SU-DHL-6 (cell line): ENCODE results near the gene ORC6.

ENCODE experiments used
- H2AFZ ChIP-seq: fragments of 200-600 bp; sonication (generic); 2 replicates; pipeline ENCODE4 v1.6.1; 2014; ENCODE audit warnings: low read depth, mild to moderate bottlenecking, moderate library complexity, mixed read lengths, antibody characterized with exemption, low read length; ENCODE audit not compliant: severe bottlenecking
- H3F3A ChIP-seq: fragments of 200-600 bp; shearing (Covaris generic); 2 replicates; pipeline ENCODE4 v1.6.0; 2016; ENCODE audit warnings: antibody characterized with exemption, mild to moderate bottlenecking; ENCODE audit not compliant: insufficient read depth
- H3K27ac ChIP-seq: fragments of 200-600 bp; sonication (generic); 2 replicates; pipeline ENCODE4 v1.5.1; 2016; ENCODE audit warnings: low read depth, mild to moderate bottlenecking, low read length, moderate library complexity, mixed read lengths
- H3K27me3 ChIP-seq: fragments of 200-600 bp; sonication (generic), shearing (Covaris generic); 2 replicates; pipeline ENCODE4 v1.6.0; 2014; ENCODE audit warnings: mild to moderate bottlenecking, low read length
- H3K36me3 ChIP-seq: fragments of 200-600 bp; sonication (generic); 2 replicates; pipeline ENCODE4 v1.6.1; 2014; ENCODE audit warnings: mild to moderate bottlenecking, low read length, mixed read lengths
- H3K4me2 ChIP-seq: fragments of 300-600, 200-600 bp; shearing (Covaris generic), sonication (generic); 2 replicates; pipeline ENCODE4 v1.6.0; 2014; ENCODE audit warnings: low read length, low read depth, mild to moderate bottlenecking; ENCODE audit not compliant: poor library complexity, severe bottlenecking
- H3K4me3 ChIP-seq: fragments of 200-600 bp; sonication (generic); 2 replicates; pipeline ENCODE4 v1.5.1; 2014; ENCODE audit warnings: antibody characterized with exemption, low read length, mild to moderate bottlenecking, mixed read lengths; ENCODE audit not compliant: insufficient read depth, poor library complexity, severe bottlenecking
- H3K79me2 ChIP-seq: fragments of 200-600 bp; sonication (generic); 2 replicates; pipeline ENCODE4 v1.6.1; 2014; ENCODE audit warnings: mild to moderate bottlenecking, low read length, moderate library complexity; ENCODE audit not compliant: insufficient read depth
- H3K9ac ChIP-seq: fragments of 200-600 bp; sonication (generic); 2 replicates; pipeline ENCODE4 v1.7.0; 2014; ENCODE audit warnings: mild to moderate bottlenecking, low read length
- H3K9me2 ChIP-seq: fragments of 200-600 bp; sonication (generic); replicated peaks from 2 replicates; pipeline ENCODE4 v1.6.1; 2014; ENCODE audit warnings: low read length; ENCODE audit not compliant: insufficient read depth
- H3K9me3 ChIP-seq: fragments of 200-600 bp; sonication (generic); 2 replicates; pipeline ENCODE4 v1.6.1; 2014; ENCODE audit warnings: low read length, mixed read lengths; ENCODE audit not compliant: insufficient read depth
- H4K20me1 ChIP-seq: fragments of 200-600 bp; sonication (generic); 2 replicates; pipeline ENCODE4 v1.6.1; 2014; ENCODE audit warnings: low read depth, mild to moderate bottlenecking, antibody characterized with exemption, low read length, moderate library complexity, mixed read lengths
- EZH2phosphoT487 ChIP-seq: fragments of 200-600 bp; sonication (generic), shearing (Covaris generic); conservative IDR thresholded peaks from 2 replicates; pipeline ENCODE4 v1.6.1; 2018; ENCODE audit warnings: mild to moderate bottlenecking, antibody characterized with exemption, low read length, moderate library complexity, mixed read lengths
- TF ChIP-seq, protein P1 (sequence below): fragments of 200-600 bp; sonication (generic); IDR thresholded peaks from one replicate; pipeline ENCODE4 v1.5.1; 2017; ENCODE audit warnings: antibody characterized with exemption, mild to moderate bottlenecking, low read length, moderate library complexity; ENCODE audit not compliant: insufficient read depth, poor library complexity, severe bottlenecking

ORC6 gene

GRCh38 chr16:46687486-46687885 lies 2.0 kb upstream of the ORC6 start:
- peak overlapping the region; percentile 99 for H3K4me3 ChIP-seq
- H3K4me2 ChIP-seq, result peak overlapping the region; percentile 66
- H3K9me3 ChIP-seq, result no peaks in the 10 kb centered on the region
- H3K36me3 ChIP-seq, result peaks cover 14% of the 10 kb centered on the region
- TF ChIP-seq EZH2phosphoT487, result no peak
- TF ChIP-seq, protein P1, sequence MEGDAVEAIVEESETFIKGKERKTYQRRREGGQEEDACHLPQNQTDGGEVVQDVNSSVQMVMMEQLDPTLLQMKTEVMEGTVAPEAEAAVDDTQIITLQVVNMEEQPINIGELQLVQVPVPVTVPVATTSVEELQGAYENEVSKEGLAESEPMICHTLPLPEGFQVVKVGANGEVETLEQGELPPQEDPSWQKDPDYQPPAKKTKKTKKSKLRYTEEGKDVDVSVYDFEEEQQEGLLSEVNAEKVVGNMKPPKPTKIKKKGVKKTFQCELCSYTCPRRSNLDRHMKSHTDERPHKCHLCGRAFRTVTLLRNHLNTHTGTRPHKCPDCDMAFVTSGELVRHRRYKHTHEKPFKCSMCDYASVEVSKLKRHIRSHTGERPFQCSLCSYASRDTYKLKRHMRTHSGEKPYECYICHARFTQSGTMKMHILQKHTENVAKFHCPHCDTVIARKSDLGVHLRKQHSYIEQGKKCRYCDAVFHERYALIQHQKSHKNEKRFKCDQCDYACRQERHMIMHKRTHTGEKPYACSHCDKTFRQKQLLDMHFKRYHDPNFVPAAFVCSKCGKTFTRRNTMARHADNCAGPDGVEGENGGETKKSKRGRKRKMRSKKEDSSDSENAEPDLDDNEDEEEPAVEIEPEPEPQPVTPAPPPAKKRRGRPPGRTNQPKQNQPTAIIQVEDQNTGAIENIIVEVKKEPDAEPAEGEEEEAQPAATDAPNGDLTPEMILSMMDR, result no peak
- H3F3A ChIP-seq, result 0 out of 2 replicates have a peak, but pooled peaks cover 8% of the 10 kb centered on the region
- H3K79me2 ChIP-seq, result peaks cover 87% of the 10 kb centered on the region
- H2AFZ ChIP-seq, result no peak overlapping the region
- peaks cover 29% of the 10 kb centered on the region for H4K20me1 ChIP-seq
- no peak overlapping the region for H3K27ac ChIP-seq
- no peaks in the 10 kb centered on the region for H3K27me3 ChIP-seq
- H3K9me2 ChIP-seq, result no peaks in the 10 kb centered on the region
- H3K9ac ChIP-seq, result peak overlapping the region; percentile 76

GRCh38 chr16:46688101-46688653 lies 1.3 kb upstream of the ORC6 start:
- H3K27me3 ChIP-seq, result no peaks in the 10 kb centered on the region
- peaks cover 84% of the 10 kb centered on the region for H3K79me2 ChIP-seq
- no peaks in the 10 kb centered on the region for H3K9me2 ChIP-seq
- peak overlapping the region; percentile 66 for H3K4me2 ChIP-seq
- H4K20me1 ChIP-seq, result peaks cover 29% of the 10 kb centered on the region
- peak overlapping the region; percentile 93 for H3K27ac ChIP-seq
- H3K4me3 ChIP-seq, result peak overlapping the region; percentile 99
- H3K9me3 ChIP-seq, result no peaks in the 10 kb centered on the region
- H3K36me3 ChIP-seq, result peaks cover 18% of the 10 kb centered on the region
- 0 out of 2 replicates have a peak, but pooled peaks cover 8% of the 10 kb centered on the region for H3F3A ChIP-seq
- peak overlapping the region; percentile 76 for H3K9ac ChIP-seq
- H2AFZ ChIP-seq, result peak overlapping the region; percentile 92
- TF ChIP-seq, protein P1, result peak; percentile 36
- no peak for TF ChIP-seq EZH2phosphoT487

DNA sequence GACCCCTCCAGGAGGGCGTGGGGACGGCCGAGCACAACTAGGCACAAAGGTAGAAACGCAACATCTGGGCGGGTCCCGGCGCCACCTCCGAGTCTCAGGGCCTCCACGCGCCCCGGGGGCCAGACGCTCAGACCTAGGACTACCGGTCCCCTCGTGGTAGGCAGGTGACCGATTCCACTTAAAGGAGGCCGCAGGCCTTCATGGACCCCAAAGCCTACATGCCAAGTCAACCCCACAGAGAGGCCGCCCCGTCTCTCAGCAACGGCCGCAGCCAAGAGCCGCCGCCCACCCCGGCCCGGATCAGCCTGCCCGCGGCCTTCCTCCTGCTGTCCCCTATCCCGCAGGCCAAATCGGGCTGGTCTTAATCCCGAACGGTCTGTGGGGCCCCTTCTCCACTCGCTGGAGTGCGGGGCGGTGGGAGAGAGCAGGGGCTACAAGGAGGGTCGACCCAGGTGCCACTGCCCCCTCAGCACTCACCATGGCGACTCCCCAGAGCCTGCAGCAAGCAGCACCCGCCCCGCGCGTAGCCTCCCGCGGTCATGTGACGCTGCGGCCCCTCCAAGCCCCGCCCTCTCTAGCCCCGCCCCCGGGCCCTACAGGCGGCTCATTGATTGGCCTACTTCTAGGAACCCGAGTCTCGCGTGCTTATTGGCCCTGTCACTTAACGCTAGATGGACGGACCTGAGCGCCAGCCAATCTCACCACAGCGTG lies 650 bp upstream of the ORC6 start, which contains the start of gene VPS35:
VPS35 (minus strand) TSS at position 525 of the 711 bp plus-strand sequence; CDS start at position 480, 45 bp downstream.
- peaks cover 29% of the 10 kb centered on the region for H4K20me1 ChIP-seq
- H3K27ac ChIP-seq, result peak within 1 kb of the TSS; percentile 93
- H3K36me3 ChIP-seq, result peaks cover 21% of the 10 kb centered on the region
- H3K4me3 ChIP-seq, result peak within 1 kb of the TSS; percentile 99
- H3K27me3 ChIP-seq, result no peaks in the 10 kb centered on the region
- H3K79me2 ChIP-seq, result peaks cover 79% of the 10 kb centered on the region
- no peaks in the 10 kb centered on the region for H3K9me2 ChIP-seq
- H3K9me3 ChIP-seq, result no peaks in the 10 kb centered on the region
- H2AFZ ChIP-seq, result peak within 1 kb of the TSS; percentile 92
- 0 out of 2 replicates have a peak, but pooled peaks cover 8% of the 10 kb centered on the region for H3F3A ChIP-seq
- H3K4me2 ChIP-seq, result peak within 1 kb of the TSS; percentile 89
- no peak for TF ChIP-seq EZH2phosphoT487
- TF ChIP-seq, protein P1, result no peak
- peak within 1 kb of the TSS; percentile 76 for H3K9ac ChIP-seq
